ENCODE measurements around the gene IRF7. TPM values are rescaled to one million over a fixed set of nuclear protein-coding genes. Genes with fewer than 3 reads are reported as not detected.
"Not testable (repeated sequence)": the region's sequence is repeated elsewhere in the genome, so short reads cannot be mapped to it uniquely, and the experiment has no call there.

IRF7 gene
- polyA plus RNA-seq, 10 donors: 6.3 to 13.1 (median 9.6) TPM

DNA sequence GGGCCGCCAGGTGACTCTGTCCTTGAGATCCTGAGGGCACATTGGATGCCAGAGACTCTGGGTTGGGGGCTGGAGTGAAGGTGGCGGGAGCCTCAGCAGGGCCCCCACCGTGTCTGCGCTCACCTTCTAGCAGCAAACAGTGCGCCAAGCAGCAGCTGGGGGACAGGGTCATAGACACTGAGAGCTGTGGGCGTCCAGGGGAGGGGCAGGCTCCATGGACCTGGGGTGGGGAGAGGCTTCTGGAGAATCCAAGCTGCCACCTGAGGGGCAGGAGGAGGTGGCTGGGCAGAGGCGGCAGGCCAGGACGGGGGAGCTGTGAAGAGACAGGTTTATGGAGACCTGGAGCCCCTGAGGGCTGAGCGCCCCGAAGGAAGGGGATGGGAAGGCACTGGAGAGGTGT is 31.5 kb downstream of the IRF7 start:
- DNase-seq: no peak

DNA sequence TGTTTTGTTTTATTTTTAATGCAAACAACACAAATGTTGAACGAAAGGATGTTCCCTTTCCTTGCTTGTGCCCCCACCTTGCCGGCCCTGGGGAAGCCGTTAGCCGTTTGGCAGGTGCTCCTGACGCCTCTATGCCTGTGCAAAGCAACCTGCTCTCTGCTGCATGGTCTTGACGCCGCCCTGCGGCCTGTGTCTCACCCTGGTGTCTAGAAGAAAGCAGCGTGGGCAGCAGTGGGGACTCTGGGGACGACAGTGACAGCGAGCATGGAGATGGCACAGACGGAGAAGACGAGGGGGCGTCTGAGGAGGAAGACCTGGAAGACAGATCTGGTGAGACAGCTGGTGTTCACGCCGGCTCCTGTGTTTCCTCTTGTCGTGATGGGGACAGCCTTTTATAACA is 34.0 kb downstream of the IRF7 start:
- no peak for DNase-seq

DNA sequence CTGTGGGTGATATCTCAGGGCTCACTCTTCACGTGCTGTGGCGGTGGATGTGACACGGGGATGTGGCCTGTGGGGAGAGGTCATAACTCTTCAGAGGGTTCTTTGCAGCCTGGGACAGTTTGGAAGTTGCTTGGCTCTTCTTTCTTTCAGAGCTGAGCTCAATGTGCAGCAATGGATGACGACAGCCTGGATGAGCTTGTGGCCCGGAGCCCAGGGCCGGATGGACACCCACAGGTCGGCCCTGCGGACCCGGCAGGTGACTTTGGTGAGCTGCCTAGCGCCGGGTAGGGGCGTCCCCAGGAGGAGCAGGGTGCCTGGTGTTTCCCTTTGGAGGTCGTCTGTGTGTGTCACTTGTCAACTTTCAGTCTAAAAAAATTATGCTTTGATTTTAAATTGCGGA is 34.4 kb downstream of the IRF7 start:
- DNase-seq: no peak

DNA sequence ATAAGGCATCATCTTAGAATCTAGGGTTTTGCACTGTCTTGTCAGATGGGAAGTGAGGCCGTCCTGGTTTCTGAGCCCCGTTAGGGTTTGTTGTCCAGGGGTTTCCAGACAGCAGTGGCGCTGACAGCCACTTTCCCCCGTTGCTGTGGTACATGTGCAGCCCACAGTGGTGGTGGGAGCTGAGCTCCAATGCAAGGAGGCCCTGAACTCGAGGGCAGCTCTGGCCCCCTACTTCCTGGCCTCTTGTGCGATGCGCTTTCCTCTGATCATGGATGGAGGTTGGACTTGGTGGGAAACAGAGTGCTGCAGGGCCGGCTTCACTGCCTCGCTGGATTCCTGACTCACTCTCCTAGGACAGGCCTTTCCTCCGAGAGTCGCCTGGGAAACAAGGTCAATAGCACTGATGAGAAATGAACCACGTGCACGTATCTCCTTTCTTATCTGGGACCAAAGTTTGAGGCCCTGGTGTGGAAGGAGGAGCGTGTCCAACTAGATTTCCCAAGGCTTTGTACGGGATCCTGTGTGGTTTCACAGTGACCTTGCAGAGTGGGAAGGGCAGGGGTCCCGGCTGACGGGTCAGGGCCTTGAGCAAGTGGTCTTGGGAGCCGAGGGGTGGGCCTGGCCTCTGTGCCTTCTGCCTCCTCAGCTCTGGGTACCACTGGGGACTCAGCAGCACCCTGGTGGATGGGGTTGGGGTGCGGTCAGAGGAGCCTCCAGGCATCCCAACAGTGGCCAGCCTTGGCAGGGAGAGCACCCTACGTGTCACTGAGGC is 35.7 kb downstream of the IRF7 start:
- DNase-seq: no peak

DNA sequence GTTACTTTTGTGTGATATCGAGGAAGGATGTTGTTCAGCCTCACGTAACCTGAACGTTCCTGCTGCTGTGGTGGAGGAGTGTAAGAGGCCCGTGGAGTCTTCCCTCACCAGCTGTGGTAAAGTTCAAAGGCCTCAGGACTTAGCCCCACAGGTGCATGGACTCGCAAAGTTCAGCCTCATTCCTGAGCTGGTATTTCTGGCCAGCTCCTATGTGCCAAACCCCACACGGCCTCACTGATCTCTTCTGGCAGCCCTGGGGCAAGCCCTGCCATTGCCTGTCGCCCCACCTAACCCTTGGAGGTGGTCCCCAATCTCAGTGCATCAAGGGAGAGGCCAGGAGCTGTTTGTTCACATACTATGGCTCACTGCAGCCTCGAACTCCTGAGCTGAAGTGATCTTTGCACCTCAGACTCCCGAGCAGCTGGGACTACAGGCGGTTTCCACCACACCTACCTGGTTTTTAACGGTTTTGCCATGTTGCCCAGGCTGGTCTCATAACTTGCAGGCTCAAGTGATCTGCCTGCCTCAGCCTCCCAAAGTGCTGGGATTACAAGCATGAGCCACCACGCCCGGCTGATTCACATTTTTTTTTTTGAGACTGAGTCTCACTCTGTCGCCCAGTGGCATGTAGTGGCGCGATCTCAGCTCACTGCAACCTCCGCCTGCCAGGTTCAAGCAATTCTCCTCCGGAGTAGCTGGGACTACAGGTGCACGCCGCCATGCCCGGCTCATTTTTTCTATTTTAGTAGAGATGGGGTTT is 37.3 kb downstream of the IRF7 start:
- no peak for DNase-seq

DNA sequence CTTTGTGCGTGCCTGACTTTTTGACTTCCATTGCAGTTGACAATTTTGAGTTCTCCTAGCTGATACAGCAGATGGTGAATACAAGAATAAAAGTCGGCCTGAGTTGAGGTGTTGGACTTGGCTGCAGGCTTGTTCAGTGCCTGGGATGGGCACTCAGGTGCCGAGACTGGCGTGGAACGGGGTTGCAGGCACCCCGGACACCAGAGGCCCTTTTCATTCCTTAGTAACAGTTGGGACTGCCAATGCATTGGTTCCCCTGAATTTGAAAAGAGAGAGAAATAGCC is 38.2 kb downstream of the IRF7 start:
- DNase-seq: no peak

DNA sequence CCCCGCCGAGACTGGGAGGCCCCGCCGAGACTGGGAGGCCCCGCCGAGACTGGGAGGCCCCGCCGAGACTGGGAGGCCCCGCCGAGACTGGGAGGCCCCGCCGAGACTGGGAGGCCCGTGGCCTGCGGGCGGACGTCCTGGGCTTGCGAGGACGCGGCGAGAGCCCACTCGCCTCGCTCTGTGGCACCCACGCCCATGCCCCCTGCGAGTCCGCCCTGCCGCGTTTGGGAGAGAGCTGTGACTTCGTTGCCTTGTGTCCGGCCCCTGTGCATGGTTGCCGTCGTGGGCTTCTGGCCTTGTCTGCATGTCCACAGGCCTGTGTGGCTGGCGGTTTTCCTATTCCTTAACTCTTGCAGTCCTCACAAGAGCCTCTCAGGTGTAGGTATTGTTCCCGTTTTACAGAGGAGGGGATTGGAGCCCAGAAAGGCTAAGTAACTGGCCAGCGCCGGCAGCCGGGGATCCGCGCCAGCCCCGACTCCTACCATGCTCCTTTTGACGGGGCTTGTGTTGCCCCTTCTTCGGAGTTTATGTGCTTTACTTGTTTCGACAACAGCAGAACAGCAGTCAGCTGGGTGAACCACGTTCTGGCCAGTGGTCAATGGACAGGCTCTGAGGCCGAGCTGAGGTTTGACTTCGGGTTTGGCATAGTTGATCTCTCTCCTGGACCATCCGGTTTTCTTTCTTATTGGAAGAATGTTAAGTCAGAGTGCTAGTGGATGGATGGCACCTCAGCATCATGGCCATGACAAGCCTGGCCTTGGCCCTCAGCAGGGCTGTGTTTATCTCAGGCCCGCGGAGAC is 38.7 kb downstream of the IRF7 start:
- DNase-seq: no peak

DNA sequence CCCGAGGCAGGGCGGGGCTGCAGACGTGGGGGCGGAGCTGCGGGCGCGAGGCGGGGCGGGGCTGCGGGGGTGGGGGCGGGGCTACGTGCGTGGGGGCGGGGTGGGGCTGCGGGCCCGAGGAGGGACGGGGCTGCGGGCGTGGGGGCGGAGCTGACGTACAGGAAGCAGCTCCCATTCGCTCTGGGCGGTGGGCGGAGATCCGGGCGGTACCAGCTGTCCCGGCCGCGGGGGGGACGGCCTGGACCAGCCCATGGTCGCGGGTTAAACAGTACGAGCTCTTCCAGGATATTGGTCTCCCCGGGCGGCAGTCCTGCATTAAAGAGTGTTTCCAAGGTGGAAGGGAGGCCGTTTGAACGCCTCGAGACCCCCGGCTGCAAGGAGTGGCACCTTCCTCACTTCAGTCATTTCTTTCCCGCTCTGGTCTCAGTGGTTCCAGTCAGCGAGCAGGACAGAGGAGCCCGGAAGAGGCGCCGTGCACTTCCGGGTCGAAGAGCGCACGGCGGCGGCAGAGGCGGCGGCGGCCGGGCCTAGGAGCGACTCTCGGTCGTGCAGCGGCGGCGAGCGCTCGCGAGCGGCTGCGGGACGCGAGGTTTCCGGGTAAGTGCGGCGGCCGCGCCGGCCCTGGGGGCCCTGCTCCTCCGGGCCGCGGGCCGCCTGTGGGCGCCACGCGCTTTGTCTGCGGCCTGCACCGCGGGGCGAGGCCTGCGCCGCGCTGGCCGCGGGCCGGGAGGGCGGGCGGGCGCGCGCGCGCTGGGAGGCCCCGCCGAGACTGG is 39.6 kb downstream of the IRF7 start, which contains the start of gene PHRF1:
PHRF1 (plus strand) TSS at position 475 of the 773 bp plus-strand sequence. CDS start 5,043 bp downstream, outside the sequence.
- peak; percentile 92 to 98 (median 96) for DNase-seq

DNA sequence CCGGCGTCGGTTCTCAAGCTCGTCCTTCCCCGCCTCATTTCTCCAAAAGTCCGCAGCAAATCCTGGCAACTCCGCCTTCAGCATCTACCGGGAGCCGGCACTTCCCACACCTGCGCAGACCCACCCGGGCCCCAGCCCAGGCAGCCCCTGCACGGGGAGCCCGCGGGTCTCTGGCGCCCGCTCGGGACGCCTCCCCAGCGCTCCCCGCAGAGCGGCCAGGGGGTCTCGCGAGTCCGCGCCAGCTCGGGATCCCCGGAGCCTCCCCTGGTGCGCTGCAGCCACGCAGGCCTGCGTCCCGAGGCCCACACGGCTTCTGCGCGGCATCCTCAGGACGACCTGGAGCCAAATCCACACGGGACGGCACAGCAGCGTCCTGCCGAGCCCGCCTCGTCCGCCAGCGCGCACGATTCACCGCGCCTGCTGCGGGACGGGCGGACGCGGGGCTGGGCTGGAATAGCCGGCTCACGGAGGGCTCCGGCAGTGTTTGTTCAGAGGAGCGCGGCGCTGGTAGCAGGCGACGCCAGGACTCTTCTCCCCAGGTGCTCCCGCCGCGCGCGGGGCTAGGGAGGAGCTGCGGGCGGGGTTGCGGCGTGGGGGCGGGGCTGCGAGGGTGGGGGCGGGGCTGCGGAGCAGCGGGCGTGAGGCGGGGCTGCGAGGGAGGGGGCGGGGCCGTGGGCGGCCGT is 40.3 kb downstream of the IRF7 start:
- peak in 1 of 3 donors; percentile 86 for DNase-seq

DNA sequence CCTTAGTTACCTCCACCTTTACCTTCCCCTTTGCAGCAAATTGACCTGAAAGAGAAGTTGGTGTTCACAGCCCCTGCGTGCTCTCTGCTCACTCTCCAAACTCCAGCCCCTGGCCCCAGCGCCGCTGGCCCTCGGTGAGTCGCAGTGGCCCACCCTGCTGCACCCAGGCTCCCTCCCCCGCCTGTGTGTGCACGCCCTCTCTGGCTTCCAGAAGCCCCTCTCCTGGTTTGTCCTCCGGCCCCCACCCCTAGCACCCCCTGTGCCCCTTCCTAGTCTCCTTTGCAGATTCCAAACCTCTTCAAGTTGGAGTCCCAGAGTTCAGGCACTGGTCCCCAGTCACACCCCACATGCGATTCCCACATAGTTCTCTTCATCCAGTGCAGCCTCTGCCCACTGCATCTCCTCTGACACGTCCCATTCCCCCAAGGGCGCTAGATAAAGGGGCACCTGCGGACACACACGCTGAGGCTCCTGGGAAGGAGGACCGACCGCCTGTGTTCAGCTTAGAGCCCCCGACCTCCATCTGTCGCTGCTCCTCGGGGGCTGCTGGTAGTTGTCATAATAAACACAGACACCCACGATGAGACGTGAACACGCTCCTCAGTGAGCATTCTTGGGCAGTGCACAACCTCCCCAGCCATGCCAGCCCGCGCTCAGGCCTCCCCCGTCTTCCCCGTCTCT is 41.0 kb downstream of the IRF7 start:
- no peak for DNase-seq

DNA sequence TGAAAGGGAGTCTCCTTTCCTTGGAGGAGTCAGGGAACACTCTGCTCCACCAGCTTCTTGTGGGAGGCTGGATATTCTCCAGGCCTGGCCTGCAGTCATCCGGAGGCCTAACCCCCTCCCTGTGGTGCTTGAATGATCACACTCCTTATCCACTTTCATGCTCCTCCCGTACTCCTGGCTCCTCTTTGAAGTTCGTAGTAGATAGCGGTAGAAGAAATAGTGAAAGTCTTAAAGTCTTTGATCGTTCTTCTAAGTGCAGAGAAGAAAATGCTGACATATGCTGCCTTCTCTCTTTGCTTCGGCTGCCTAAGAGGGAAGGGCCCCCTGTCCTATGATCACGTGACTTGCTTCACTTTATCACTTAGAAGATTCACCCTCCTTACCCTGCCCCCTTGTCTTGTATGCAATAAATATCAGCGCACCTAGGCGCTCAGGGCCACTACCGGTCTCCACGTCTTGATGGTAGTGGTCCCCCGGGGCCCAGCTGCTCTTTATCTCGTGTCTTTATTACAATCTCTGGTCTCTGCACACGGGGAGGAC is 41.6 kb downstream of the IRF7 start:
- DNase-seq: not testable (repeated sequence)

DNA sequence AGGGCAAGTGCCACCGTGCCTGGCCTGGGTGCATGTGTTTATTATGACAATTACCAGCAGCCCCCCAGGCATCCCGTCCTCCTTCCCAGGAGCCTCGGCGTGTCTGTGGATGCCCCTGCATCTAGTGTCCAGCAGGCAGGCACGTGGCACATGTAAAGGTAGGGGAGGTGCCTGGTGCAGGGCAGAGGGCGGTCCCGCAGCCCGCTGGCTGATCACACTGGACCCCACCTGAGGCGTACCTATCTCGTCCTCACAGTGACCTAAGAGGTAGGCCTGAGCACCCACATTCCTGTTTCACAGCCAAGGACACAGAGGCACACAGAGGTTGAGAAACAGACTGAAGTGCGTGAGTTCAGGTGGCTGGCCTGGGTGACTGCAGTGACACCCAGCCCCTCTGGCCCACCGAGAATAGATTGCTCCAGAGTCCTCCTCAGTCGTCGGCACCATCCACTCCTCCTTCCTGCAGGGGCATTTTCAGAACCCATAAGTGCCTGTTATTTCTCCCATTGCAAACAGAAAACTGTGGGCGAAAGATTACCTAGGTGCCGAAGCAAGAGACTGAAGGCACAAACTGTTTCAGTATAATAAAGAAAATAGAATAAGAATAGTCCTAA is 42.5 kb downstream of the IRF7 start:
- DNase-seq: no peak

DNA sequence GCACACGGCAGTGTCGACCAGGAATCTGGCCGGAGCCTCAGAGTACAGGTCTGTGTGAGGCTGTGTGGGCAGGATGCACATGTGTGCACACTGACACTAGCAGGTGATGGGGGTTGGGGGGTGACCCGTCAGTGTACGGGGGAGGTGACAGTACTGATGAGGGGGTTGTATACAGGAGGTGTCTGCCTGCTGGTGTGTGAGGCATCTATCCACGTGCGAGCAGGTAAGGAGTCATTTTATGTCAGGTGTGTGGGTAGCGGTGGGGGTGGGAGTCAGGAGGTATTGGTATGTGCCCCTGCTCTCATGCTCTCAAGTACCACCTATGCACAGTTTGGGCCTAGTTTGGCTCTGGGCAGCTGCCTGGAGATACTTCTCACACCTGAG is 44.0 kb downstream of the IRF7 start:
- no peak for DNase-seq

DNA sequence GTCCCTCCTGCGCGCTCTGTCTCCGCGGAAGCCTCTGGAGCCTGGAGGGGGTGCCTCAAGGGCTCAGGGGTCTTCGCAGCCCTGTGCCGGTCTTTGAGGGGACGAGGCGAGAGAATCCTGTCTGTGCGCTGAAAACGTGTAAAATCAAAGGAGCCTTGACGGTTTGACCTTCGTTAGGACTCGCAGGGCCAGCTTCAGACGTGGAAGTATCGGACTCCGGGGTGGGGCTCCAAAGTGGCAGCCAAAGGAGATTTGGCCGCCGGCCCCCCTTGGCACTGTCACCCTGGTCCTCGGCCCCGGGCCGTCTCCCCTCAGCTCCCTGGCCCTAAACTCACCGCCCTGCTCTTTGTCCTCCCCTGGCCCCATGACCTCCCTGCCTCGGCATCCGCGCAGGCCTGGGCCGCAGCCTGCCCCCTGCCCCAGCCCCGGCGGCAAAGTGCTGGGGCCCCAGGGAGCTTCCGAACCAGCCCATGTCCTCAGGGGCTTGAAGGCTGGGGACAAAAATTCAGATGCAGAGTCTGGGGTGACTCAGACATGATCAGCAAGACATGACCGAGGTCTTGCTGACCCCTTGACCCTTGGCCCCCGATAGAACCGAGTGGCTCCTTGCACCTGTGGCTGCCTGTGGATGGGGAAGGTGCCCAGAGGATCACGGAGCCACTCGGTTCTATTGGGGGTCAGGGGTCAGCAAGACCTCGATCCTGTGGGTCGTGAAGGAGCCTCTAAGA is 46.4 kb downstream of the IRF7 start:
- DNase-seq: peak in 1 of 3 donors; percentile 59

DNA sequence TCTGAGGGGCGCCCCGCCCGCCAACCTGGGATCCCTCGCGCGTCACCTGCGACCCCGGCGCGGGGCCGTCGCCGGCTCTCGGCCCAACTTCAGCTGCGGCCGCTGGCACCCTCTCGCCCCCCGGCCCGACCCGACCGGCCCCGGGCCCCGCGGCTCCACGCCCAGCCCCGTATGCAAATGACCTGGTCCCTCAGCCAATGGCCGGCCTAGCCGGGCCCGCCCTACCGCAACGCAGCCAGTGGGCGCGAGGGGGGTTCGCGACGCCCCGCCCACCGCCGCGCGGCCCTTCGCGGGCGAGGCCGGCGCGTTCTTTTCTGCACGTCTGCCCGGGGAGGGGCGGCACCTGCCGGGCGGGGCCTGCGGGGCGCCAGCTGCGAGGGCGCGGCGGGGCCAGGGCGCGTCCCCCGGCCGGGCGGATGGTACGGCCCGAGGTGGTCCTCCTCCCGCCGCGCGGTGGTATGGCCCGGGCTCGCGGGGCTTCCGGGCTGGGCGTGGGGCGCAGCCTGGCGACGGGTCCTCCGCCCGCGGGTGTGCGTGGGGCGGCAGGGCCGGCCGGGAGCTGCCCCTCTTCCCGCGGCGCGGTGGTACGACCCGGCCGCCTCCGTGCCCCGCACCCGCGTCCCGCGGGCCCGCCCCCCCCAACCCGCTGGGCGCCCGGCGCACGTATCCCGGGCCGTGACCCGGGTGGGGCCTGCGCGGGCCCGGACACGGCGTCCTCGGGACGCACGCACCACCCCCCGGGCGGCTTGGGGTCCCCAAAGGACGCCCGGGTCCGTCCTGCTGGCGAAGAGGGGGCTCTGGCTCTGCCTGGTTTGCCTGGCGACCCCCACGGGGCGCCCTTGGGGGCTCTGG is 47.2 kb downstream of the IRF7 start:
- peak; percentile 94 to 97 (median 96) for DNase-seq

DNA sequence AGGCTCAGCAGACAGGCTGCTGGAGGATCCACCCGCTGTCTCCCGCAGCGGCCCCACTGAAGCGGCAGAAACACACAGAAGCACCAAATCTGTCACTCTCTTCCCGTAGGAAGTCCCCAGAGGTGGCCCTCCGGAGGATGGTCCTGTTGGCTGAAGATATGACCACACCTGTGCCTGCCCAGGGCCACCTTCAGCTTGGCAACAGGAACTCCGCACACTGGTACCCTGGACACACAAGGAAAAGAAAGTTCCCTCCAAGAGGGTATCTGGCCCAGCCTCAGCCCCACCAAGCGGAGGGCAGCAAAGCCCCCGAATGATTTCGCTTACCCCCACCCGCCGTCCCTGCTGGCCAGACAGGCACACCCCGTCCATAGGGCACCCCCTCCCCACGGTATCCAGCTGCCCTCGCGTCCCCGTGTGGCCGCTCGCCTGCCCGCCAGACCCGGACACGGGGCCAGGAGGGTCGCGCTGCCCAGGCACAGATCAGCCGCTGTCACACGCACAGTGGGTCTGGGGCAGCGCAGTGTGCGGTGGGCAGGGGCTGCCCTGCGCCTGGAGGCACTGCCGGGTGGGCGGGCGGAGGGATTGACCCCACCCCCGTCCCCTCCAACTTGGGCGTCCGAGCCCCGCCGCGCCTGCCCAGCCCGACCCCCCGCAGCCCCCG is 48.0 kb downstream of the IRF7 start:
- no peak for DNase-seq

DNA sequence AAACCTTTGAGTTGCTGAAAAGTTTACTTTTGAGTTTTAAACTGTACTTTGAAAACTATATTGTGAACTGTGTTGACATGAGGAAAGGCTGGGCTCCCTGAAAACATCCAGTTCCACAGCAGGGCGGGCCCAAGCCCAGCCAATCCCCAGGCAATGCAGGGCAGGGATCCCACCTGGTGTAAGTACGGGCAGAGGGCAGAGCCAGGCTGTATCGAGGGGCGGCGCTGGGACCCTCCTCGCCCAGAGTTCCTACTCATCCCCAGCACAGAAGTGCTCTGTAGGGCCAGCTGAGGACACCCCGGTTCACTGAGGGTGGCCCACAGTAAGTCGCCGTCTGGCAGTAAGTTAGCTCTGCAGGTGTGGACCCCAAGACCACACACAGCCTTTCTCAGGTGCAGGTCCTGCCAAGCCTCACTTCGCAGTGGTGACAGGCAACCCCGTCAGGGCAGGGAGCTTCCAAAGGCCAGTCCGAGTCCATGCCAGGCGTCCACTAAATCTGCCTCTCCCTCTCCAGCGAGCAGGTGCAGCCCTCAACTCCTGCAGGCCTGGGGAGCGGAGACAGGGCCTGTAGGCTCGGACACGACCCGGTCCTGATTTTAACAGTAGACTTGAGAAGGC is 48.6 kb downstream of the IRF7 start:
- DNase-seq: peak in 1 of 3 donors; percentile 38
